GM18505 (cell line): Measurements from ENCODE around the gene C19orf33.

Experiments used
- ATAC-seq: cut with Tn5 transposase; IDR thresholded peaks from one replicate; pipeline ENCODE4 v1.9.1; 2021; ENCODE audit not compliant: unreplicated experiment
- POLR2A ChIP-seq: IDR thresholded peaks from 4 replicates; pipeline ENCODE4 v1.6.1; 2011; ENCODE audit warnings: borderline replicate concordance; ENCODE audit not compliant: insufficient read depth, insufficient read length; ENCODE audit errors: extremely low read depth

Gene C19orf33

DNA sequence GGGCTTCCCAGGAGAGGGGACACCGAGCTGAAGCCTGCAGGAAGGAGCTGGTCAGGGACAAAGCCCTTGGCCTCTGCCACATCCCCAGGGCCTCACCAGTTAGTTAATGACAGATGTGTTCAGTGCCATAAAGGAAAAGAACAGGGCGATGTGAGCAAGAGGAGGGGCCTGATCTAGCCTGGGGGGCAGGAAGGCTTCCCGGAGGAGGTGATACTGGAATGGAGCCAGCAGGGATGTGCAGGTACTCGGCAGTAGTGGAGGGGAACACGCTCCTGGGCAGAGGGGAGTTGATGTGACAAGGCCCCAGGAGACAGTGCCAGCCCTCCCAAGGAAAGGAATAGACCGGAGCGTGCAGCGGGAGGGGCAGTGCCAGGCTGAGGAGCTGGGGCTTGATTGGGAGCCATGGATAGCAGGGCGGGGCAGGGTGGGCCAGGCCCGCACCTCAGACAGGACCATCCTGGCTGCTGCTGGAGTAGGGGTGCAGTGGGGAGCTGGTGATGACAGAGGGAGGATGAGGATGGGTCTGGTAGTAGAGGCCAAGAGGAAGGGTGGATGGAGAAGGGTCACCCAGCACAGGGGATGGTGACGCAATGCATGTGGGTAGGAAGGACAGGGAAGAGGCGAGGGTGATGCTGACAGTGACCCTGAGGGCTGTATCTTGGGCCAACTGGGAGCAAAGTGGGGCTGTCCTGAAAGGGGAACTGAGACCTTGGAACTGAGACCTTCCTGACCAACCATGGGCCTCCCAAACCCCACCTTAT lies 4.1 kb downstream of the C19orf33 start:
- TF ChIP-seq POLR2A, result no peak
- no peak for ATAC-seq

DNA sequence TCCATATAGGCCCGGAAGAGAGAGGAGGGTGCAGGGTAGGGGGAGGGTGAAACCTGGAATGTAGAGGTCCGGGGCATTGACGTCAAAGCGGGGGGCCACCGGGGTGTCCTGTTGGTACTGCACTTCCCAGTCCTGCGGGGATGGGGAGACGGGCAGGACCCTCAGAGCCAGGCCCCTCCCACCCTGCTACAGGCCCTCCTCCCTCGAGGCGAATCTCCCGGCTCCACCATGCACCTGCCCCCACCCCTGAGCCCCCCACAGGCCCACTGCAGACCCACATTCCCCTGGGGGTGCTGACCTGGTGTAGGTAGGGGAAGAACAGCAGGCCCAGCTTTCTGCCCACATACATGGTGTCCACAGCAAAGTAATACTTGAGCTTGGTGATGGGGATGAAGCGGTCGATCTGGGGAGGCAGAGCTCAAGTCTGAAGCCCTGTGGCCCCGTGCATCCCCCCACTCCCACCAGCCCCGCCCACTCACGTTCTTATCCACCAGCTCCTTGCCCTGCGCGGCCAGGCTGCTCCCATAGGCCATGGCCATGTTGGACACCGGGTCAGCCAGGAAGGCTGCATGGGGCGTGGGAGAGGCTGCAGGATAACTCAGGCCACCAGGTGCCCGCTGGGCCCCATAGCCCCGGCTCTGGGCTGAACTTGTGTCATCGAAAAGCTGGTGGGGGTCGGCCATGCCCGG lies 5.0 kb downstream of the C19orf33 start:
- TF ChIP-seq POLR2A, result no peak

DNA sequence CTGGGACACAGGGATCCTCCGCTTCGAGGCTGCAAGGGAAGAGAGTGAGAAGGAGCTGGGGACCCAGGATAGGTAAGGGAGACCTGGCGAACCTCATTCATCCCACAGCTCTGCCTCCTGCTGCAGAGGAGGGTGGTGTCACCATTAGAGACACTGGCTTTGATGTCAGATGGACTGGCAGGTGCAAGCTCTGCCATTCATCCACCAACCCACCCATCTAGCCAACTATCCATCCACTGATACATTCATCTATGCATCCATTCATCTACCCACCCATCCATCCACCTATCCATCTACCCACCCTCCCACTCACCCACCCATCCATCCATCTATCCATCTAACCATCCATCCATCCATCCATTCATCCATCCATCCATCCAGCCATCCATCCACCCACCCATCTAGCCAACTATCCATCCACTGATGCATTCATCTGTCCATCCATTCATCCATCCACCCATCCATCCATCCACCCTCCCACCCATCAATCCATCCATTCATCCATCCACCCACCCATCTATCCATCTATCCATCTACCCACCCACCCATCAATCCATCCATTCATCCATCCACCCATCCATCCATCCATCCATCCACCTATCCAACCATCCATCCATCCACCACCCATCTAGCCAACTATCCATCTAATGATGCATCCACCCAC lies 5.7 kb downstream of the C19orf33 start:
- ATAC-seq, result no peak
- no peak for TF ChIP-seq POLR2A

More for the DNA sequence above, 5.0 kb downstream of the C19orf33 start:
- ATAC-seq, result no peak

DNA sequence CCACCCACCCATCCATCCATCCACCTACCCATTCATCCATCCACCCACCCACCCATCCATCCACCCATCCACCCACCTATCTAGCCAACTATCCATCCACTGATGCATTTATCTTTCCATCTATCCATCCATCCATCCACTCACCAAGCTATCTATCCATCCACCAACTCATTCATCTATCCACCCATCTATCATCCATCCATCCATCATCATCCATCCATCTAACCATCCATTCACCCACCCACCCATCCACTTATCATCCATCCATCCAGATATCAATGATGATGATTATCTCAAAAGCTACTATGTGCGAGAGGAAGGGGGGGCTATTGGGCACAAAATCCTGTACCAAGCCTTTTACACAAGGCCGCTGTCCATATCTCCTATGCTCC lies 6.2 kb downstream of the C19orf33 start:
- ATAC-seq, result no peak
- no peak for TF ChIP-seq POLR2A

DNA sequence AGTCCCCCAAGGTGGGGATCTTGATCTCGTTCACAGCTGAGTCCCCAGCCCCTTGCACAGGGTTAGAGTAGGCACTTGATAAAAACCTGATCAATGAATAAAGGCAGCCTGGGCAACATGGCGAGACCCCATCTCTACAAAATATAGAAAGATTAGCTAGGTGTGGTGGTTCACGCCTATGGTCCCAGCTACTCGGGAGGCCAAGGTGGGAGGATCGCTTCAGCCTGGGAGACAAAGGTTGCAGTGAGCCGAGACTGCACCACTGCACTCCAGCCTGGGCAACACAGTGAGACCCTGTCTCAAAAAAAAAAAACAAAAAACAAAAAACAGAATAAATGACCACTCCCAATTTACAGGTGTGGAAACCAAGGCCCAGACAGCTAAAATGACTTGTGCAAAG lies 6.9 kb downstream of the C19orf33 start:
- ATAC-seq, result no peak
- TF ChIP-seq POLR2A, result no peak

DNA sequence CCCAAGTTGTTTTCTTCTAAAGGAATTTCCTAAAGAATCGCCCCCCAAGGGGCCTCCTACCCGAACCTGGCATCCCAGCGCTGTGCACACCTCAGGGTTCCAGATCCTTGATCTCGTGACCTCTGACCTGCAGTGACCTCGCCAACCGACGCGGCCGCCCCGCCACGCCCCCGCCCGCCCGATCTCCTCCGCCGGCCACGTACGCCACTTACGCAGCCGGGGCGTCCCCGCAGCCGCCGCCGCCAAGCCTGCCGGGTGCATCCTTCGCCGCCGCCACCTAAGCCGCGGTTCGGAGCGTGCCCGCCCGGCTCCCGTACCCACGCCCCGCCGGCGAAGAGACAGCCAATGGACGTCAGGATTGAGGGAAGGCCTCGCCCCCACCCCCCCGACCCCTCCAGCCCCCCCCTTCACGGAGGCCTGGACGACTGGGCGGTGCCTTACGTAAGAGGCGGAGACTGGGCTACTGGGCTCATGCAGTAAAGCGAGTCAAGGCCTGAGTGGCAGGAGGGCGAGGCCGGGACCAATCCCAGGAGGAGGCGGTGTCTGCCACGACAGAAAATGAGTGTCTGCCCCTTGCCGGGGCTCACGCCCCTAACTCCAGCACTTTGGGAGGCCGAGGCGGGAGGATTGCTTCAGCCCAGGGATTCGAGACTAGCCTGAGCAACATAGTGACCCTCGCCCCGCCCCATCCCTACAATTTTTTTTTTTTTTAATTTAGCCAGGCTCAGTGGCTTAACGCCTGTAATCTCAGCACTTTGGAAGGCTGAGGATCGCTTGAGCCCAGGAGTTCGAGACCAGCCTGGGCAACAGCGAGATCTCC lies 11.8 kb downstream of the C19orf33 start, which contains the start of gene YIF1B:
TSS of gene YIF1B (minus strand) at position 291 of the 820 bp plus-strand sequence. CDS start at position 261, 30 bp downstream.
- peak; percentile 79 for ATAC-seq
- TF ChIP-seq POLR2A, result peak; percentile 59

DNA sequence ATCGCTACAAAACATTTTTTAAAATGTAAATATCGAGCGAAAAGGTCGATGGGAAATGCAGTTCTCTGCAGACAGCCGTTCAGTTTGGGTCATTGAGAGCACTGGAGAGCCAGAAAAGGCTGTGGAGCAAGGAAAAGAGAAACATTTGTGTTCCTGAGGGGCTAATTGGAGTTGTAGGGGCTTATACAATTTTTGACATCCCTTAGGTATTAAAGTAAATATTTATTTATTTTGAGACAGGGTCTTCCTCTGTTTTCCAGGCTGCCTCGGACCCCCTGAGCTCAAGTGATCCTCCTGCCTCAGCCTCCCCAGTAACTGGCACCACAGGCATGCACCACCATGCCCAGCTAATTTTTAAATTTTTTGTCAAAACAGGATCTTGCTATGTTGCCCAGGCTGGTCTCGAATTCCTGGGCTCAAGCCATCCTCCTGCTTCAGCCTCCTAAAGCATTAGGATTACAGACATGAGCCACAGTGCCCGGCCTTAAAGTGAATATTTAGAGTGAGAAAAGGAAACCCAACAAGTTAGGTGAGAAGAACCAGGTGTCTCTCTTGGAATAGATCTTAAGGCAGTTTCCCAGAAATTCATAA lies 12.5 kb downstream of the C19orf33 start:
- TF ChIP-seq POLR2A, result no peak
- peak; percentile 5 for ATAC-seq

DNA sequence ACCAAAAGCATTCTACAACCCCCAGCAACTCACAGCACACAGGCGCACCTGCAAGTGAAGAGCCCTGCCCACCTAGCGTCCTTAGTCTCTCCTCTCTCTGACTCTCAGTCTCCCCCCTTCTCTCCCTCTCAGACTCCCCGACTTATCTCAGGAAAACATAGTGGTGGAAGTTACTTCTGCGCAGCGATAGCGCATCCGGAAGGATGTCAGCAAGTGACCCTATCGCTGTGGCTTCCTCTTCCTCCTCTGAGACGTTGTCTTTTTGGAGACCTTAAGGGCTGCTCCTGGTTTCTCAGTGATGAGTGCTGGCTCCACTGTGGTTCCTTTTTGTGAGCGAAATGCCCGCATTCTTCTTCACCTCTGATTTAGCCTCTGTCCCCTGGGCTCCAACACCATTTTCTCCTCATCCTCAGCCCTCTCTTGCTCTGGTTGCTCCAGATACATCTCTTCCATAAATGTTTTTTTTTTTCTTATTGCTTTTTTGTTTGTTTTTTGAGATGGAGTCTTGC lies 13.1 kb downstream of the C19orf33 start:
- no peak for TF ChIP-seq POLR2A
- ATAC-seq, result no peak

DNA sequence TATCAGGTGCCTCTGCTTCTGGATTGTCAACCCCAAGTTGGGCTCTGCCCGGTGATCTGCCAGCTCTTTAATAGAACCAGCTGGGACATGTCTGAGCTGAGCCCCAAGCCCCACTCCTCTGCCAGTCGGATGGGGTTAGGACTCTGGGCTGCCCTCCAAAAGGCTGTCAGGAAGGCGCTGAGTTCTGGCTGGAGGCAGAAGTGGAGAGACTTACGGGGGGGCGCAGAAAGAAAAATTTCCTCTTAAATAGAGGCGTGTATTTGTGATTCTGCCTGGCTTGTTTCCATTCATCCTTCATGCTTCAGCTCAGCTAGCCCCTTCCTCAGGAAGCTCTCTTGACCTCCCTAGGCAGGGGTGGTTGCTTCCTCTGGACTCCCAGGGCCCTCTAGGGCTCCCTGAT lies 14.6 kb downstream of the C19orf33 start:
- no peak for TF ChIP-seq POLR2A
- no peak for ATAC-seq

DNA sequence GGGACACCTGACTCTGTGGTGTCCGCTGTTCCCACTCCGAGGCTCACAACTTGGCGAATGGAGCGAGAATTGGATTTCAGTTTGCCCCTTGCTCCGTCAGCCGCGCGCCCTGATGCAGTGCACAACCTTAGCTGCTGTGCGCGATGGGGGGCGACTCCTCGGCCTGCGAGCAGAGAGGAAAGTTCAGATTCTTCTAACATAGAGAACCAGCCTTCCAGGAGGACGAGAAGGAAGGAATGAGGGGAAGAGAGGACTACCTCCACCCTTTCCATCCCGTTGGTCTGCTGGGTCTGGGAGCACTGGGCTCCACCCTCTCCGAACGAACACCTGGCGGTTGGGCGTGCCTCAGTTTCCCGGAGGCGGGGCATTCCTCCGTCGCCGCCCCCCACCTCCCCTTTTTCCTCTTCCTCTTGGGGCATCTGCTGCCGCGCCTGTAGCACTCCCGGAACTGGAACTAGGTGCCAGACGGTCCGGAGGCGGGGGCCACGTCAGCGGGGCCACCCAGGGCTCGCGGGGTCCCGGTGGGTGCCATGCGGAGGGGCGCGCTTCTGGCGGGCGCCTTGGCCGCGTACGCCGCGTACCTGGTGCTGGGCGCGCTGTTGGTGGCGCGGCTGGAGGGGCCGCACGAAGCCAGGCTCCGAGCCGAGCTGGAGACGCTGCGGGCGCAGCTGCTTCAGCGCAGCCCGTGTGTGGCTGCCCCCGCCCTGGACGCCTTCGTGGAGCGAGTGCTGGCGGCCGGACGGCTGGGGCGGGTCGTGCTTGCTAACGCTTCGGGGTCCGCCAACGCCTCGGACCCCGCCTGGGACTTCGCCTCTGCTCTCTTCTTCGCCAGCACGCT lies 15.6 kb downstream of the C19orf33 start, which contains the start of gene KCNK6:
TSS of gene KCNK6 (plus strand) at position 425 of the 838 bp plus-strand sequence. CDS start at position 531, 106 bp downstream.
- no peak for ATAC-seq
- TF ChIP-seq POLR2A, result peak; percentile 45

DNA sequence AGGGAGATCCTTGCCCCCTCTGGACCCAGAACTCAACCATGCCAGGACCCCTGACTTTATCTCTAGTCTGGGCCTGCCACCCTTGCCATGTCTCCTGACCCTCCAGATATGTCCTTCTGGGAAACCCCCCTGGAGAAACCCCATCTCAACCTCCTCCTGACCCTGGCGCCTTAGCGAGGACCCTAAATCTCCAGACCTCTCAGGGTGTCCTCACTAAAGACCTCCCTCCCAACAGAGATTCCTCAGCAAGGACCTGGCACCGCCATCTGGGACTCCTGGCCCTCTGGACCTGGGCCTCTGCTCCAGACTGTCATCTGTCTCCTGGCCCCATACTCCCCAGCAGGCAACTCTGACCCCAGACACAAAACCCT lies 16.9 kb downstream of the C19orf33 start:
- no peak for ATAC-seq

More for the DNA sequence above, 16.9 kb downstream of the C19orf33 start:
- TF ChIP-seq POLR2A, result no peak
